Measurements from ENCODE around the gene ZNF420. TPM values are rescaled to one million over a fixed set of nuclear protein-coding genes. Genes with fewer than 3 reads are reported as not detected.

Gene ZNF420
- total RNA-seq, result 1 to 10 TPM; 1.9 to 9.3 (median 7.8) TPM
- polyA plus RNA-seq, result 1 to 10 TPM; 1.7 to 6.7 TPM
- long read RNA-seq, donor 1, transcript ZNF420-202 (5 exons, 3,535 nt), result major isoform, 7 of 22 reads
- long read RNA-seq, donor 1, partial matches to known transcripts, result 1 of 22 reads
- long read RNA-seq, donor 1, other reads (novel, unspliced or antisense), result 14 of 22 reads
- long read RNA-seq, donor 2, transcript ZNF420-202 (5 exons, 3,535 nt), result major isoform, 12 of 32 reads
- long read RNA-seq, donor 2, partial matches to known transcripts, result 0 of 32 reads
- long read RNA-seq, donor 2, other reads (novel, unspliced or antisense), result 18 of 32 reads
- long read RNA-seq, donor 3, partial matches to known transcripts, result 0 of 13 reads
- long read RNA-seq, donor 3, other reads (novel, unspliced or antisense), result 10 of 13 reads

DNA sequence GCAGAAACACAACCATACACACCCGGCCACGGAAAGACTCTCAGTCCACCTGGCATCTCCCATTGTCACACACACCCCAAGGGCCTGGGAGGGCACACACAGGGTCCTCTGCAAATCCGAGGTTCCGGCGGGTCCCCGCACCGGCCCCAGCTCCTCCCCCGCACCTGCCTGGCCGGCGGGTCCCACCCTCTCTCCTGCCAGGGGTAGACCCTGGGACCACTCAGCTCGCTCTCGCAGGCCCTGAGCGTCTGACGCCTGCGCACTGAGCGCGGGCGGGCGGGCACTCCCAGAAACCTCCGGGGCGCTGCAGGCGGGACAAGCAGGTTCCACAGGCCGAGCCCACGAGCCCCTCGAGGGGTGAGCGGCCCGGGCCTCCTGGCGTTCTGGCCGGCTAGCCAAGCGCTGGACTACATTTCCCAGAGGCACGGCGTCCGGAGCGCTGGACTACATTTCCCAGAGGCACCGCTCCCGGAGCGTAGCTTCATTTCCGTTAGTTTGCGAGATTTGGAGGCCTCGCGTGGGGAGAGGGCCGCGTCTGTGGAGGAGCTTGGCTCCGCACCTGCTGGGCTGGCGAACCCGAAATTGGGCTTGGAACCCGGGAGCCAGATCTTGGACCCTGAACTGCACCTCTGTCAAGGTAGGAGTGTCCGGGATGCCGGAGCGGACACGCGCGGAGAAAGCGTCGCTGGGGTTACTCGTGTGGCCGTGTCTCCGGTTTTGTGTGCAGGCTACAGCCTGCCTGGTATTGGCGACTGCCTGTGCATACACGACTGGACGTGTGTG lies at the start of gene ZNF420:
ZNF420 (plus strand) TSS at position 500 of the 783 bp plus-strand sequence. CDS start 10,686 bp downstream, outside the sequence.
- H3K4me1 ChIP-seq, result peaks cover 0 to 28% (median 15%) of the 10 kb centered on the region in 12 donors
- H3K27me3 ChIP-seq, result no peaks in the 10 kb centered on the region
- peak within 1 kb of the TSS; percentile 62 to 89 (median 78) for H3K4me3 ChIP-seq
- 0 to 1% (median 0%) methylated on average over 38 to 61 of the region's 61 CpGs for WGBS, 4 donors
- TF ChIP-seq, protein P1, sequence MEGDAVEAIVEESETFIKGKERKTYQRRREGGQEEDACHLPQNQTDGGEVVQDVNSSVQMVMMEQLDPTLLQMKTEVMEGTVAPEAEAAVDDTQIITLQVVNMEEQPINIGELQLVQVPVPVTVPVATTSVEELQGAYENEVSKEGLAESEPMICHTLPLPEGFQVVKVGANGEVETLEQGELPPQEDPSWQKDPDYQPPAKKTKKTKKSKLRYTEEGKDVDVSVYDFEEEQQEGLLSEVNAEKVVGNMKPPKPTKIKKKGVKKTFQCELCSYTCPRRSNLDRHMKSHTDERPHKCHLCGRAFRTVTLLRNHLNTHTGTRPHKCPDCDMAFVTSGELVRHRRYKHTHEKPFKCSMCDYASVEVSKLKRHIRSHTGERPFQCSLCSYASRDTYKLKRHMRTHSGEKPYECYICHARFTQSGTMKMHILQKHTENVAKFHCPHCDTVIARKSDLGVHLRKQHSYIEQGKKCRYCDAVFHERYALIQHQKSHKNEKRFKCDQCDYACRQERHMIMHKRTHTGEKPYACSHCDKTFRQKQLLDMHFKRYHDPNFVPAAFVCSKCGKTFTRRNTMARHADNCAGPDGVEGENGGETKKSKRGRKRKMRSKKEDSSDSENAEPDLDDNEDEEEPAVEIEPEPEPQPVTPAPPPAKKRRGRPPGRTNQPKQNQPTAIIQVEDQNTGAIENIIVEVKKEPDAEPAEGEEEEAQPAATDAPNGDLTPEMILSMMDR (IDR thresholded peaks at IDR 0.05), result peak in 2 of 12 donors; percentile 11 to 14
- TF ChIP-seq POLR2A (IDR thresholded peaks at IDR 0.05), result peak in 1 of 2 donors; percentile 64
- H3K27ac ChIP-seq, result peak within 1 kb of the TSS; percentile 45 to 93 (median 86)
- DNase-seq (peak; percentile 94 to 97 (median 96)), ATAC-seq (peak; percentile 99)
- peaks cover 0 to 26% (median 14%) of the 10 kb centered on the region in 12 donors for H3K9me3 ChIP-seq
- intact Hi-C loops (cut with DNase I), result loop anchor here in 5 of 10 donors (1.0 to 10.0 kb wide), 10 partner anchors 71 to 161 kb away; partner anchors contain the start of genes ZNF585A (in 2 of the 5), ZNF383 (in 1 of the 5), ZNF568 (in 1 of the 5) and ZNF829 (in 1 of the 5)
- H3K36me3 ChIP-seq, result peaks cover 0 to 16% (median 2%) of the 10 kb centered on the region in 9 donors

DNA sequence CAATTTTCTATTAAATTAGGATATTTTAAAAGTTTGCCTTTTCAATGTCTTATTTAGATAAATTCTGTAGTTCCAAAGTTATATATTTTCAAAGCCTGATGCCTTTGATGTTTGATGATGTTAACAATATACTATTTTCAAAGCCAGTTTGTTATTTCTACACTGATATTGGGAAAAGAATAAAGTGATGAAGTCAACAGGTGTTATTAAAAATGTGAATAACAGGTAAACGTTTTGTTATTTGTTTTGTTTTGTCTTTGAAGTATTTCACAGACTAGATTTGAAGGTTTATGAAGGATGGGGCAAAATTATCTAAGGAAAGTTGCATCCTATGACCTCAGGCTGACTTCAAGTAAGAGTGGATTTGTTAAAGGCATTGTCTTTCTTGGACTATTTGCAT lies 33.1 kb upstream of the ZNF420 start:
- TF ChIP-seq, protein P1 (IDR thresholded peaks at IDR 0.05), result no peak
- no peak for TF ChIP-seq POLR2A (IDR thresholded peaks at IDR 0.05)
- Histone ChIP-seq H3K36me3 (no peaks in the 10 kb centered on the region), H3K27me3 (no peaks in the 10 kb centered on the region), H3K4me1 (no peaks in the 10 kb centered on the region), H3K9me3 (peaks cover 0 to 81% (median 14%) of the 10 kb centered on the region in 12 donors), H3K27ac (no peak overlapping the region), H3K4me3 (no peak overlapping the region)
- ATAC-seq (no peak), DNase-seq (no peak)
- 36 to 39% (median 38%) methylated on average over 1 of the region's 1 CpG for WGBS, 4 donors
- intact Hi-C loops (cut with DNase I), result no loop called here

DNA sequence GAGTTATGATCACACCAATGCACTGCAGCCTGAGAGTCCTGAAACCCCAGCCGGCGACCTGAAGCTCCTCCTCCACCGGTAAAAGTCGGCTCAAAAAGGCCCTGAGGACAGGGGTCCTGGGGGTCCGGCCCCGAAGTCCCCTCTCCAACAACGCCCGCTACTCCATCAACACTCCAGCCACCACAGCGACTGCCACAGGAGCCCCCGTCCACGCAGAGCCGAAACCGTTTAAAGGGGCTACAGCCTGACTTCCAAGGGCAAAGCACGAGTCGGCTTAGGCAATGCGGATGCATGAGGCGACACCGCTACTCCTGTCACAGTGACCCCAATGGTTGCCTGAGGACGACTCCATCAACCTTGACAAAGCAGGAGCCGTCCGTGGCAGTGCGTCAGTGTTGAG lies 22.9 kb upstream of the ZNF420 start:
- Histone ChIP-seq H3K9me3 (peaks cover 0 to 73% (median 21%) of the 10 kb centered on the region in 12 donors), H3K4me3 (no peak overlapping the region), H3K4me1 (no peaks in the 10 kb centered on the region), H3K27me3 (no peaks in the 10 kb centered on the region), H3K36me3 (no peaks in the 10 kb centered on the region), H3K27ac (no peak overlapping the region)
- ATAC-seq (no peak), DNase-seq (no peak)
- 90 to 95% (median 94%) methylated on average over 19 to 22 of the region's 22 CpGs for WGBS, 4 donors
- TF ChIP-seq, protein P1 (IDR thresholded peaks at IDR 0.05), result no peak
- TF ChIP-seq POLR2A (IDR thresholded peaks at IDR 0.05), result no peak
- intact Hi-C loops (cut with DNase I), result no loop called here

DNA sequence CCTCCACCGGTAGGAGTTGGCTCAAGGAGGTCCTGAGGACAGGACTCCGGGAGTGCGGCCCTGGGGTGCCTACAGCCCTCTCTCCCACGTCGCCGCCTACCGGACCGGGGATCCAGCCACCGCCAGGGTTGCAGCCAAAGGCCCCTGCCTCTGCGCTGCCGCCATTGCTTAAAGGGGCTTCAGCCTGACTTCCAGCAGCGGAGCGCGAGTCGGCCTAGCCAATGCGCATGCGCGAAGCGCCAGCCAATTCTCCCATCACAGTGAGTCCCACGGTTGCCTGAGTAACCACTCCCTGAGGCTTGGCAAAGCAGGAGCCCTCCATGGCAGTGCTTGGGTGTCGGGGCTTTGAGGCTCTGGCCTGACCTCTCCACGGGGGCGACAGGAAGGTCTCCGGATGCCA lies 21.5 kb upstream of the ZNF420 start:
- H3K36me3 ChIP-seq, result no peaks in the 10 kb centered on the region
- WGBS, 4 donors, result 94 to 100% (median 97%) methylated on average over 2 to 24 of the region's 24 CpGs
- intact Hi-C loops (cut with DNase I), result no loop called here
- H3K27ac ChIP-seq, result no peak overlapping the region
- no peak overlapping the region for H3K4me3 ChIP-seq
- DNase-seq (no peak), ATAC-seq (no peak)
- peaks cover 0 to 79% (median 16%) of the 10 kb centered on the region in 12 donors for H3K9me3 ChIP-seq
- H3K4me1 ChIP-seq, result no peaks in the 10 kb centered on the region
- H3K27me3 ChIP-seq, result no peaks in the 10 kb centered on the region
- TF ChIP-seq, protein P1 (IDR thresholded peaks at IDR 0.05), result no peak
- no peak for TF ChIP-seq POLR2A (IDR thresholded peaks at IDR 0.05)

All from heart left ventricle (tissue), 16 donors.